ENCODE measurements around the gene CALML4.

GRCh38 chr15:68227643-68228142 is 22.6 kb upstream of the CALML4 start:
- TF ChIP-seq POLR2AphosphoS5 (IDR thresholded peaks at IDR 0.05; ENCODE audit: low read depth) (no peak), CTCF (IDR thresholded peaks at IDR 0.05; ENCODE audit: insufficient read depth, low read length) (no peak), REST (IDR thresholded peaks at IDR 0.05; ENCODE audit: insufficient replicate concordance, low read depth) (no peak), GABPA (IDR thresholded peaks at IDR 0.05; ENCODE audit: low read depth) (no peak), SPI1 (IDR thresholded peaks at IDR 0.05; ENCODE audit: borderline replicate concordance, low read depth) (no peak)

Measured in HL-60 (cell line).